T-helper 2 cell (primary cell): Measurements from ENCODE around the gene FHL1.
A peak's percentile ranks its signal among the peaks of the same experiment; 100 is the strongest.
"Not testable (repeated sequence)": the region's sequence is repeated elsewhere in the genome, so short reads cannot be mapped to it uniquely, and the experiment has no call there.

Experiments
- DNase-seq, 5 experiments: peaks; one replicate each; pipeline versions ENCODE4 v3.0.0 to v3.0.0-alpha.2; 2012 to 2022

Gene FHL1

DNA sequence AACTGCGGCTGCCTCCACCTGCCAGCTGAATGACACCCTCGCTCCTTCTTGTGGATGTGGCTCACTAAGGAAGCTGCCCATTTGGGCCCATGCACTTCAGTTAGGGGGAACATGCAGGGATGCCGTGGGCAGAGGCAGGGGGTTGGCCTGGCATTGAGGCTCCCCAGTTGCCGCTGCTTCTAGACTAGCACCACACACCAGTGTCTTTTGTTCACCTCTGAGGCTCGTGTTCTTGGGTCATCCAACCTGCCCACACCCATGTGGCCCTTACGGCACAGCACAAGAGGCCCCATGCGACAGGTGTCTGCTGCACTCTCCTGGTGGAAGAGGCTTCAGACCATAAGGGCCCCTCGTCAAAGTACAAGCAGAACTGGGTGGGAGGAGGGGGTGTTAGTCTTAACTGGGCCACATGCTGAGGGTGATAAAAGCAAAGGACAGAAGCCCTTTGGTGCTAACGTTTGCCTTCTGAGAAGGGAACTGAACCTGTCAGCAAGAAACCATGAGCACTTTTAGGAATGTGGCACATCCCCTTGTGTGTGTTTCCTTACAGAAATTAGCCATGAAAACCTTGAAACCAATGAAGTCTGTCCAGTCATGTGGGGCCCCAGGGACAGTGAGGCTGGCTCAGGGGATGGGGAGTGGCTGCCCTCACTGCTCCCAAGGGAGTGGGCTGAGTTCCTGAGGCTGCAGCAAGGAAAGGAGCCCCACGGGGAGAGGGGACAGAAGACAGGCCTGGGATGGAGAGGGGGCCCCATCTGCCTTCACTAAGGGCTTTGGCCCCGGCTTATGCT is 64.6 kb downstream of the FHL1 start:
- DNase-seq: no peak

DNA sequence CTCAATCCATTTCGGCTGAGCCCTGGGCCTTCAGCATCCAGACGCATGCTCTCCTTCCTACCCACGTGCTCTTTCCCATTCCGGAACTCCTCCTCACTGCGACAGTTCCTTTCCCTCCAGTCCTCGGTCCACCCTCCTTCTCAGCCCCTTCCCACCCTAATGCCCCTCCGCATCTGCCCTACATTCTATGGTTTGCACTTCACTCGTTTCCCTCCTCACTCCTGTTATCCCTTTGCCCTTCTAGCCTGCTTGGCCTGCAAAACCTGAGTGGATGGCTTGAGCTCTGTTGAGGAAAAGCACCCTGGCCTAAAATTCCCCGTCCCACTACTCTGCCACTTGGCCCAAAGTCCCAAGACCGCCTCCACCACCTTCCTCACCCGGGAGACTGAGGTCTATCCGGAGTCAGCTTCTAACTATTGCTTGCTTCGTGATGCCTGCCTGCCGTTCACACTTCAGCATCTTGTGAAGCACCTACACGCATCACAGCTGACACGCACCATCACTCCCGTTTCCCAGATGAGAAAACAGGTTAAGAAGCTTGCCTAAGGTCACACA is 65.3 kb downstream of the FHL1 start:
- DNase-seq: no peak

DNA sequence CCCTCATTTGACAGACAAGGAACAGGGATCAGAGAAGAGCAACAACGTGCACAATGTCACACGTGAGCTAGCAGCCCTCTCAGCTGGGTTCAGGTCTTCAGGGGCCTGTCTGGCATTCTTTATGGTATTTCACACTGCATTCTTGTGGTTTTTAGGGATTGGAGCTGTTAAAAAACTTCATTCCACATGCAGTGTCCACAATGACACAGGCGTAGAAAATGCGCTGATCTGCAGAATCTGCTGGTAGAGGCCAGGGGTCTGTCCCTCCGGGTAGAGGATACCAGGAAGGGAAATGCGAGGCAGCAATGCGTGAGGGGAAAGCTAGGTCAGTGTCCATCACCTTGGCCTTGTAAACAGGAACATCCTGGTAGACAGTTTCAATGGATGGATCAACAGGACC is 67.2 kb downstream of the FHL1 start:
- no peak for DNase-seq

DNA sequence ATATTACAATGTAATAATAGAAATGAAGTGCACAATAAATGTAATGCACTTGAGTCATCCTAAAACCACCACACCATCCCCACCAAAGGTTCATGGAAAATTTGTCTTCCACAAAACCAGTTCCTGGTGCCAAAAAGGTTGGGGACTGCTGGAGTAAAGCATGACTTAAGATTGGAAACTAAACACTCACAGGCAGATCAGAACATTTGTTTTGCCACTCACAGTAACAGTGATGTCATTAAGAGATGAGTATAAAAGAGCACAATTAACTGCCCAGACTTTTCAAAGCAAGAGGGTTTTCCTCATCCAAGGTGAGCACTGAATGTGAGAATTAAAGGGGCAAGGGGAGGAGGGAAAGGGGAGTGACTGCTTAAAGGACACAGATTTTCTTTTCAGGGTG is 68.2 kb downstream of the FHL1 start:
- DNase-seq: no peak

DNA sequence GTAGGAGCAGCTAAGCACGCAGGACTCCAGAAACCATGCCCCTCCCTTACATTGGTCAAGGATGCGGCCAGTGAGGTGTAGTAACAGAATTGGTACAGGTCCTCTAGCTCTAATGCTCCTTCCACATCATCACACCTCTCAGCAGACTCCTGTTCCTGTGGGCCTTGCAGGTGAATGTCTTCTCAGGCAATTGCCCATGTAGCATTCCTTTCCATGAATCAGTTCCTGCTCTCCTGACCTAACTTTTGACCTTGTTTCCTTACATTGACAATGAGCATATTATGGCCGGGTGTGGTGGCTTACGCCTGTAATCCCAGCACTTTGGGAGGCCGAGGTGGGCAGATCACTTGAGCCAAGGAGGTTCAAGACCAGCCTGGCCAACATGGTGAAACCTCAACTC is 72.6 kb downstream of the FHL1 start:
- DNase-seq: no peak

DNA sequence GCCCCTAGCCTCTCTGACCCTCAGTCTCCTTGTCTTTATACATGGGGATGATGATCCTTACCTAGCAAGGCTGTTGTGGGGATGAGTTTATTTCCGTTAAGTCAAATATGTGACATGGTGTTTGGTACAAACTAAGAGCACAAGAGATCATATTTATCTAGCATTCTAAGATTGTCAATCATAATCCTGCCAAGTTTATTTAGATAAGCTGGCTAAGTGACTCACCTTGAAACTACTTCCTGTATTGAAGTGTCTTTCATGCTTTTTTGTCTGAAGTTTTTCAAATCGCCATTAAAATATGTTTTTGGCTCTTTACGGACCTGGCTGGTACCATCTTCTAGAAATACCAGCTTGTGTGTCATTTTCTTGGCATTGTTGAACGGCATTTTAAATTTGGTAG is 73.2 kb downstream of the FHL1 start:
- DNase-seq: peak in 1 of 5 experiments; percentile 13

DNA sequence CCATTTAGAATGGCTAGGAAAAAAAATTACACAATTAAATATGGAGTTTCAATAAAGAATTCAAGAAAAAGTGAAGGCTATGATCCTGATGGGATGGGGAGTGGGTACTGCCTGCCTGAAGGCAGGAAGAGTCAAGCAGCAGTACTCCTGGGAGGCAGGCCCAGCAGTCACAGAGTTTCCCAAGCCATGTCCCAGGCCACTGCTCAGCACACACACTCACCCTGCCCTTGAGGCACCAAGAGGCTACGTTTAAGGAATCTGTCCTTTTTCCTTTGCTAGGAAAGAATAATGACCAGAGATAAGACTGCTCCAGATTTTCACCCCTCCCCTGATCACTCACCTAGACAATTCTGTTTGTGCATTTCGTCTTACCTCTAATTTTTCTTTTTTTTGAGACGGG is 73.6 kb downstream of the FHL1 start:
- DNase-seq: no peak

DNA sequence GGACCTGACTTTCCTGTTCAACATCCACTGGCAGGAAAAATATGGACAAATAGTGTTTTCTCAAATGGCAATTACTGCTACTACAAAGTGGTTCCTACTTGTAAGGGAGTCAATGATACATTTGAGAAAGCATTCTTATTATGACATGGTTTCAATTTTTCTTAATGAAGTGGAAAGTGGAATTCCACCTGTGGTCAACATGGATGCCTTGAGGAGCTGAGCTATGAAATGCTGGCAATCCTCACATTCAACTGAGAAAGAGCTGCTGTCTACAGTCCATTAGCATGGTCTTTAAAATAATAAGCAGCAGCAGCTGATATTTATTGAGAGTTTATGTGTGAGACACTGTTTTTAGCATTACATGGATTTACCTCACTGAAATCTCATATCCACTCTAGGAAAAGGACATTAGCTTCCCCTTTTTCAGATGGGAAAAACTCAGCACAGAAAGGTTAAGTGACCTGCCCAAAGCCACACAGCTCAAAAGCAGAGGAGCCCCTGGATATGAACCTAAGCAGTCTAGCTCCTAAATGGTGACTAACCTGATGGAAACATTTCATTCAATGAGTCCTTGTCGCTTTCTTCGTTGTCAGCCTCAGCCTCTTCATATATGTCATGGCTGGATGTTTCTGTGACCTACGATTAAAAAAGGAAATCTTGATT is 74.6 kb downstream of the FHL1 start:
- DNase-seq: no peak

DNA sequence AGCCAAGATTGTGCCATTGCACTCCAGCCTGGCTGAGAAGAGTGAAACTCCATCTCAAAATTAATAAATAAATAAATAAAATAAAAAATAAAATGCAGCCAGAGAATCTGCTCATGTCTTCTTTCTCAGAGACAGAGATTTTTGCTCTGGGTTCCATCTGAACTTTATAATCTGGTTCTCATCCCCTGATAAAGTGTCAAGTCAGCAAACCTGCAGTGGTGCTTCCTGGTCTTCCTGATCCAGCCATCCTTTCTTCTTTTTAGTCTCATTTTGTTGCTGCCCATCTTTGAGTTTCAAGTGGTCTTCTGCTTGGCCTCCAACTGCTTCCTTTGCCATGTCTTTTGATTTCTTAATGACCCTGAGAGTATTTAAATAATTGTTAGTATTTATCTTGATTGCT is 79.7 kb downstream of the FHL1 start:
- DNase-seq: no peak

DNA sequence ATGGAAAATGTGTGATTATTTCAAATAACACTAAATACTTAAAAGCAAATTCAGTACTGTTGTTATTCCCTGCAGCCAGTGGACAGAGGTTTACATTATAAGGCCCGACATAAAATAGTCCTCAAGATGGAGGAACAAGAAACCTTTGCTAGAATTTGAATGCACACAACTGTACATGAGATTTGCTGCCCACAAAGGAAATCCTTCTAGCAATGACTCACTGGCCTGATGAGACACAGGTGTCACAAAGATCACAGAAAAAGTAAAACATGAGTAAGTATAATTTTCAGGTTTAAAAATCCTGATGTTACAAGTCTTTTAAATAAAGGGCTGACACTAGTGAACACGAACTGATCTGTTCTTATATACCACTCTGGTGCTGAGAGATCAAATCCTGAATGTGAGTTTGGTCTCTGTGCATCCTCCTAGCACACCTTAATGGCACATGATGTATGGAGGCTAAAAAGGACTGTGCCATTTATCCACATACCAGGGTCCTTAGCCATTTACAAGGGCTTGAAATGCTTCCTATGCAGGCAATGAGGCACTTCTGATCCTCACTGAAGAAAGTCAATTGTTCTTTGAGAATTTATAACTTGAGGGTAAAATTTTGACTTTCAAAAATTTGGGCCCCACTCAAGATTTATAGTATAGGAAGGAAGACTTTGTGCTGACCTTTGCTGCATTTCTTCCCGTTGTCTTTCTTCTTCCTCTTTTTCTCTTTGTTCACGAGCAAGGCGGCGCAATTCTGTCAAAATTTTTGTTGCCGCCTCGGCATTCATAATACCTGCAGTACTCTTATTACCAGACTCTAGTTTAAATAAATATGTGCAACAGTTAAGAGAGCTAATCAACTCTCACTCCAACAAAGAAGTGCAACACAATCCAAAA is 80.9 kb downstream of the FHL1 start:
- peak in 1 of 5 experiments; percentile 64 for DNase-seq

DNA sequence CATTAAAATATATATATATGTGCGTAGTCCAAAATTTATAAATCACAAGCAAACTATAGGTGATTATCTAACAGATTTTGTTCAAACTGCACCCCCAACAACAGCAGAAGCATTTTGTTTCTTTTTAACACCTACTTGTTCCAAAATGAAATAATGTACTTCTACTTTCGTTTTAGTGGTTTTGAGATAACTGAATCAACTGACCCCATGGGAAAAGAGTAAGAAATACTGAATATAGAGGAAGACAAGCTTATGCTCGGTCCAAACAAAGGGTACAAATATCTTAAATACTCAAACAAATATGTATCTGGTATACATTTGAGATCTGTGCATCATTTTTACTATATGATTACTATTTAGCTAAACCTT is 81.5 kb downstream of the FHL1 start:
- DNase-seq: no peak

DNA sequence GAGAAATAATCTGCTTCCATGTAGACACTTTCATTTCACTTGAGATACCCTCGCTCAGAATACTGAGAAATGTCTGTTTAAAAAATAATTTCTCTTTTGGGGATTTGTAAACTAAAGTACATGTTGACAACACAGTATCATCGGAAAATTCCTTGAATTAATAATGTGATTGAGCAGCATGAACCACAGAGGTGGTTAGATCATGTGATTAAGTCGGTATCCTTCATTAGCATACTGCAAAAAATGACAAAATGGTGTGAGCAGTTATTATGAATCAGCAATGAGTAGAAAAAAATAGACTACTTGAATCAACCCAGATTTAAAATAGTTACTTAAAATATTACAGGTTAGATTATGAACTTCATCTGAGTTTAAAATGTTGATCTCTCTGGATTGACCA is 89.7 kb downstream of the FHL1 start:
- DNase-seq: peak in 1 of 5 experiments; percentile 12

DNA sequence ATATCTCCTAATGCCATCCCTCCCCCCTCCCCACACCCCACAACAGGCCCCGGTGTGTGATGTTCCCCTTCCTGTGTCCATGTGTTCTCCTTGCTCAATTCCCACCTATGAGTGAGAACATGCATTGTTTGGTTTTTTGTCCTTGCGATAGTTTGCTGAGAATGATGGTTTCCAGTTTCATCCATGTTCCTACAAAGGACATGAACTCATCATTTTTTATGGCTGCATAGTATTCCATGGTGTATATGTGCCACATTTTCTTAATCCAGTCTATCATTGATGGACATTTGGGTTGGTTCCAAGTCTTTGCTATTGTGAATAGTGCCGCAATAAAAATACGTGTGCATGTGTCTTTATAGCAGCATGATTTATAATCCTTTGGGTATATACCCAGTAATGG is 90.5 kb downstream of the FHL1 start:
- DNase-seq: not testable (repeated sequence)

DNA sequence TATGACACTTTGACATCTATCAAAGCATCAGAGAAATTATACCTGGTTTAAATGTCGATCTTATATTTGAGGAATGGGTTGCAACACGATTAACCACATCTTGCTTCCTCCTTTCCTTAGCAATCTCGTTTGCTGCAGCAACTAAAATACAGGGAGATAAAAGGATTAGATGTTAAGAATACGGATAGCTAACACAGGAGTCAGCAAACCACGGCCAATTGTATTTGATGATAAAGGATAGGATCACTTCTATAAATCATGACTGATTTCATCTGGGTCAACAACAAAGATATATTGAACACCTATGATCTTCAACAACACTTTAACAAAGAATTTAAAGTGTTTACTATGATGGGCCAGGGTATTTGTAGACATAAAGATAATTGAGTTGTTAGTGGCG is 98.9 kb downstream of the FHL1 start:
- no peak for DNase-seq

DNA sequence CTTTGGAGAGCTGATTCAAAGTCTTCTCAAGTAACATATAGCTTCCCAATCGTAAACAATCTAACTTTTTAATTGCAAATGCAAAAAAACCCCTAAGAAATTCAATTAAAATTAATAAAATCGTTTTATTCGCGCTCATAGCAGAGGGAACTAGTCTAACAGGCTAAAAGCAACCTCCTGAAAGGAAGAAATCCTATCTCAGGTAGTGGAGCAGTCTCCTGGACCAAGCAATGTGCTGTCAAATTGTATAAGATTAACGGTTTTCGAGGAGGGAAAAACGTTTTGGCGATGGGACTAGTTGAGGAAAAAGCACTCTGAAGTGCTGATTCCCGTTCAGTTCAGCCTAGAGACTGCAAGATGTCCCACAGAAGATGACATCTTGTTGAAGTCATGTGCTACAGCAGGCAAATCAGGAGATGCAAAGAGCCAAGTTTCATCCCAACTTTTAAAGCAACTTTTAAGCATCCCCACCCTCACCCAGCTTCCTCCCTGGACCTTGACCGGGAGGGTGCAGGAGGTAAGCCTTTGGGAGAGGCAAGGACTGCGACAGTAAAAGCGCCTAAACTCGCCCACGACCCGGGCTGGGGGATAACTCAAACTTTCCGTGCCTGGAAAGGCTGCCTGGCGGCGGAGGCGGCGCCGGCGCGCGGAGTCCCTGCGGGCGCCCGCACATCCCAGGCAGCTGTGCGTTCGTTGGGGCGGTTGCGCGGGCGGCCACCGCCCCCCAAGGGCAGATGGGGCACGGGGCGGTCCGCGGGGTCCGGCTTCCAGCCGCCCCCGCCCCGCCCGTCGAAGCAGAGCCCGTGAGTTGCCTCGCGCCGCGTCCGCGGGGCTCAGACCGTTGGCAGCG is 103.1 kb downstream of the FHL1 start:
- DNase-seq: peak in 2 of 5 experiments; percentile 7

DNA sequence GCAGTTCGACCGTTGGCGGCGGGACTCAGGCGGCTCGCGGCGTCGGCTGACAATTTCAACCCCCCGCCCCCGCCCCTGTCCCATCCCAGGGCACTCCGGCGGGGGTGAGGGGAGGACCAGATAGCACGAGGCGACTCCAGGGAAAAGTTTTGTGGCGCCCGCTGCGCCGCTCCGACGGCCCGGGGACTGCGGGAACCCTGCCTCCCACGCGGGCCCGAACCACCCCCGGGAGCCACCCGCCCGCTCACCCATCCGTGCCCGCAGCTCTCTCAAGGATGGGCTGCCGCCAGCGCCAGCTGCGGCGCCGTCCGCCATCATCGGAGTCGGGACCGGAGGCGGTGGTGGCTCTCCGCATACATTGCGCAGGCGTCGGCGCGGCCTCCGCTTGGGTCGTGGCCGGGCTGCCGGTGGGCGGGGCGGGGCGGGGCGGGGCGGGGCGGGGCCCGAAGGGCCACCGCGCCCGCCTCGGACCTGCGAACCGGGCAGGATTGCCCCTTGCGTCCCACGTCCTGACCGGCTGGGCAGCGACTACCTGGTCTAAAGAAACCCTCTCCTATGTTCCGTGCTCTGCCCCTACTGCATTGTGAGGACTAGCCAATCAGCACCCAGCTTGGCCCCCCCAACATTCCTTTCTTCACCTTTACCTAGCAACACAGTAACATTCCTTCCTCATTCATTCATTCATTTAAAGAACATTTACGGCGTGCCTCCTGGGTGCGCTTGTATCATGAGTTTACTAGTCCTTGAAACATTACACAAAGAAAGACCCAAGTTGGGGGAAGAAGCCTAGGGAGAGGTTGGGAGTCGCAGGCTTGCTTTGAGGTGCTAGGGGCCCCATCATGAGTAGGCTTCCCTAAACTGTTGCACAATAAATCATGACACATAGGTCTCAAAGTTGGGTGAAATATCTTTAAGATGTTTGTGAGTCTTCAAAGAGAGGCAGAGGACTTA is 104.0 kb downstream of the FHL1 start, which contains the start of gene MAP7D3:
Gene MAP7D3 (minus strand): TSS at position 360 of the 951 bp plus-strand sequence. CDS start 42 bp downstream, at position 318.
- DNase-seq: peak; percentile 39 to 78 (median 61)

DNA sequence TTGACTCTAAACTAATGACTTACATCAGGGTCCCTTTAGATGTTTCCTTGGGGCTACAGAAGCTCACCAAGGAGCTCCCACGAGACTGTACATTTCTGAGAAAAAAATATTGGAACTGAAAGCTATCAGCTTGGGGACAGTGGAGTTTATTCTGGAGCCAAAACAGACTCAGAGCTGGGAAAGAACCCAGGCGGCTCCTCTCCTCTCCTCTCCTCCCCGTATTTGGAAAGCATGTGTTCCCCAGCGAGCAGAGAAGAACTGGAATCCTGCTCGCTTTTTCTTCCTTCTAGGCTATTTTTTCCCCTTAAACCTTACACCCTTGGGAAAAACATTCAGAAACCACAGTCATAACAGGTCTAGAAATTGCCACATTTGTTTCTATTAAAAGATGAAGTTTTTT is 108.2 kb downstream of the FHL1 start:
- DNase-seq: no peak

DNA sequence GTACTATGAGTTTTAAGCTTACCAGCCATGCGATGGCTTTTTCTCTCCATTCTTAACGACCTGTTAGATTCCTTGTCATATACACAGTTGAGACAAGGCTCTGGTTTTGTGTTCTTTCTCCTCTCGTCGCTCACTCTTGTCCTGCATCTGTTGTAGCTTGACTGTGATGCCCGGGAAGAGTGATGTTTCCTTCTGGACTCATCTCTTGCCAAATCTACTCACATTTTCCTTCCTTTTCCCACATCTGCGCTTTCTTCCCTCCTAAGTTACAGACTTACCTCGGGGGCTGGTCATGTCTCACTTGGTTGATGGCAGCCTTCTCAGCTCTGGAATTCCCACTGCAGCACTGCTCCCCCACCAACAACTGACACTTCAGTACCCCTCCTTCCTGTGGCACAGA is 108.7 kb downstream of the FHL1 start:
- no peak for DNase-seq

DNA sequence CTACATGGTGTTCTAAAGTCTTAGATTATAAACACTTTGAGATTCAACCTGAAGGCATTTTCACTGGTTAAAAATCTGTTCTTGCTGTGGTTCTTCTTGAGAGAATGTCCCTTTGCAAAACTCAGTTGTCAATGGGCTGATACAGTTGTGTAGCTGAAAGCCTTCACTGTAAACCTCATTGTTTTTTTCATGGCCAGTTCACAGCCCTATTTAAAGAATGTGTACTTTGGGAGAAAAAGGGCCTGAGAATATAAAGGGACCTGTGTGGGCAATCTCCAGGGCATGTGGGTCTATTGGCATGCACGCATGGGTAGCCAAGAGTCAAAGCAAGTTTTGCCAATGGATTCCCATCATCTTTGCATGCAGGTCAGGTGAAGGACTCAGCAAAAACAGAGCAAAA is 111.6 kb downstream of the FHL1 start:
- no peak for DNase-seq

DNA sequence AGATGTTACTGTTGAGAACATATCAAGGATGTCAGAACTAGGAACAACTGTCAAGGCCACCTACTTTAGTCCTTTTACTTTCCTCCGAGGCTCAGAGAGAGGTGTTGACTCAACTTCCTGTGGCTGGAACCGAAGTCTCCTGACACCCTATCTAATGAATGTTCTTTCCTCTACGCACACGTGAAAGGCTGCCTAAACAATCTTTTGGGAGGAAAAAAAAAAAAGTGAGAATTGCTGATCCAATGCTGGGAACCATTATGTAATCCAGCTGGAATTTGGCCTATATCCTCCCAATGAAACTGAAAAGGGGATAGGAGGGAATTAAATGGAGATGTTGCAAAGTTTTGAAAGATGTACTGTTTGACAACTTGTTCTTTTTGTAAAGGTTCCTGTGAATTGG is 112.2 kb downstream of the FHL1 start:
- DNase-seq: peak in 1 of 5 experiments; percentile 33

DNA sequence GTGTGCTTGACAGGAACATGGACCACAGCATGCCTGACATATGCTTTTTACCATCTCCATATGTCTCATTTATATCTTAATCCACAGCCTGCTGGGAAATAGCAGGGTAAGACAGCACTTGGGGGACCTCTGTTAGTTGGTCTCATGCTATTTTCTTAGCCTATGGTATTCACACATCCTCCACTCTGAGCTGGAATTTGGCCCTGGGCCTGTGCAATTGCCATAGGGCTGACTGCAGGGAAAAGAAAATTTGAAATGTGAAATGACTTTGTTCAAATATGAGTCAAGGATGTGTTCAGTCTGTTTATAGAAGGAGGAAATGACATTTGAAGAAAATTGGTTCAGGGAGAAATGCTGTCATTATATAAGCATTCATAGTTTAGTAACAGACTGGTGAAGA is 113.4 kb downstream of the FHL1 start:
- no peak for DNase-seq
